ENCODE results near the gene CDS2.
"Not testable (repeated sequence)": the region's sequence is repeated elsewhere in the genome, so short reads cannot be mapped to it uniquely, and the experiment has no call there.

The CDS2 gene

GRCh38 chr20:5126512-5127203 lies at the start of gene CDS2:
TSS of gene CDS2 (plus strand) at chr20:5127008. CDS start at chr20:5127093, 85 bp downstream.
- peak; percentile 99 for DNase-seq

GRCh38 chr20:5077761-5078387 lies 48.9 kb upstream of the CDS2 start:
- no peak for DNase-seq

- no peak for DNase-seq
Observed at GRCh38 chr20:5078399-5078958, 48.3 kb upstream of the CDS2 start.

GRCh38 chr20:5080384-5080877 lies 46.4 kb upstream of the CDS2 start:
- DNase-seq, result no peak

- DNase-seq, result no peak
Observed at GRCh38 chr20:5085380-5085779, 41.4 kb upstream of the CDS2 start.

- no peak for DNase-seq
Observed at GRCh38 chr20:5088688-5089087, 38.1 kb upstream of the CDS2 start.

- DNase-seq, result no peak
Observed at GRCh38 chr20:5090191-5090590, 36.6 kb upstream of the CDS2 start.

- no peak for DNase-seq
Observed at GRCh38 chr20:5091902-5092301, 34.9 kb upstream of the CDS2 start.

- no peak for DNase-seq
Observed at GRCh38 chr20:5092765-5093339, 34.0 kb upstream of the CDS2 start.

- no peak for DNase-seq
Observed at GRCh38 chr20:5095454-5095853, 31.4 kb upstream of the CDS2 start.

GRCh38 chr20:5095931-5096330 lies 30.9 kb upstream of the CDS2 start:
- no peak for DNase-seq

- DNase-seq, result no peak
Observed at GRCh38 chr20:5096463-5096862, 30.3 kb upstream of the CDS2 start.

GRCh38 chr20:5099009-5099408 lies 27.8 kb upstream of the CDS2 start:
- DNase-seq, result not testable (repeated sequence)

- not testable (repeated sequence) for DNase-seq
Observed at GRCh38 chr20:5099909-5100308, 26.9 kb upstream of the CDS2 start.

- DNase-seq, result peak; percentile 78
Observed at GRCh38 chr20:5100684-5101347, 26.0 kb upstream of the CDS2 start.

- DNase-seq, result no peak
Observed at GRCh38 chr20:5104479-5104878, 22.3 kb upstream of the CDS2 start.

- DNase-seq, result no peak
Observed at GRCh38 chr20:5109276-5109675, 17.5 kb upstream of the CDS2 start.

- DNase-seq, result no peak
Observed at GRCh38 chr20:5113615-5113986, 13.2 kb upstream of the CDS2 start.

- no peak for DNase-seq
Observed at GRCh38 chr20:5114403-5114802, 12.4 kb upstream of the CDS2 start.

- DNase-seq, result no peak
Observed at GRCh38 chr20:5116875-5117274, 9.9 kb upstream of the CDS2 start.

- no peak for DNase-seq
Observed at GRCh38 chr20:5118220-5119142, 8.3 kb upstream of the CDS2 start.

GRCh38 chr20:5119143-5119434 lies 7.7 kb upstream of the CDS2 start:
- DNase-seq, result no peak

All from kidney glomerular epithelial cell (primary cell).